Activated effector memory CD4-positive, alpha-beta T cell treated with anti-CD3 and anti-CD28 coated beads, Interleukin-2, amount 50 U/mL, for 16 hours (primary cell): Measurements from ENCODE around the gene TRAP1.

Experiments
- DNase-seq: peaks from one replicate; pipeline ENCODE4 v3.0.0-alpha.2; 2020

Gene TRAP1

GRCh38 chr16:3645108-3645503 is 72.2 kb downstream of the TRAP1 start:
- peak; percentile 39 for DNase-seq

- peak; percentile 33 for DNase-seq
These were observed 74.1 kb downstream of the TRAP1 start for GRCh38 chr16:3643095-3643730.

- peak; percentile 43 for DNase-seq
These were observed 74.8 kb downstream of the TRAP1 start for GRCh38 chr16:3642397-3643094.

- peak; percentile 34 for DNase-seq
These were observed 75.4 kb downstream of the TRAP1 start for GRCh38 chr16:3641801-3642396.

- DNase-seq: no peak
These were observed 76.5 kb downstream of the TRAP1 start for GRCh38 chr16:3640632-3641501.

GRCh38 chr16:3640207-3640606 is 77.1 kb downstream of the TRAP1 start:
- no peak for DNase-seq

GRCh38 chr16:3638916-3639644 is 78.2 kb downstream of the TRAP1 start:
- DNase-seq: no peak

GRCh38 chr16:3637371-3637923 is 79.9 kb downstream of the TRAP1 start:
- DNase-seq: no peak

GRCh38 chr16:3625911-3626732 is 91.2 kb downstream of the TRAP1 start:
- no peak for DNase-seq

- no peak for DNase-seq
These were observed 92.0 kb downstream of the TRAP1 start for GRCh38 chr16:3625331-3625730.

- no peak for DNase-seq
These were observed 93.7 kb downstream of the TRAP1 start for GRCh38 chr16:3623642-3624041.

- DNase-seq: no peak
These were observed 98.6 kb downstream of the TRAP1 start for GRCh38 chr16:3618769-3619141.

- peak; percentile 55 for DNase-seq
These were observed 104.5 kb downstream of the TRAP1 start for GRCh38 chr16:3612510-3613466.

GRCh38 chr16:3611146-3611975 is 106.0 kb downstream of the TRAP1 start, which contains the start of gene SLX4:
Gene SLX4, minus strand, starts transcription at chr16:3611606. Its CDS starts 2,642 bp downstream, at chr16:3608964.
- DNase-seq: peak; percentile 96

GRCh38 chr16:3610698-3611145 is 106.6 kb downstream of the TRAP1 start:
- DNase-seq: no peak

- DNase-seq: peak; percentile 21
These were observed 107.2 kb downstream of the TRAP1 start for GRCh38 chr16:3609895-3610697.

GRCh38 chr16:3608976-3609375 is 108.3 kb downstream of the TRAP1 start:
- DNase-seq: peak; percentile 33

- DNase-seq: no peak
These were observed 109.3 kb downstream of the TRAP1 start for GRCh38 chr16:3608069-3608468.
